HG03460 (cell line): ENCODE results near the gene HTR3A.

Source experiments
- ATAC-seq: cut with Tn5 transposase; IDR thresholded peaks from one replicate; pipeline ENCODE4 v1.9.1; 2021; ENCODE audit not compliant: unreplicated experiment

Gene HTR3A

GRCh38 chr11:114016986-114017385 is 42.1 kb downstream of the HTR3A start:
- ATAC-seq: no peak

- no peak for ATAC-seq
These were observed 42.8 kb downstream of the HTR3A start for GRCh38 chr11:114017723-114018122.

DNA sequence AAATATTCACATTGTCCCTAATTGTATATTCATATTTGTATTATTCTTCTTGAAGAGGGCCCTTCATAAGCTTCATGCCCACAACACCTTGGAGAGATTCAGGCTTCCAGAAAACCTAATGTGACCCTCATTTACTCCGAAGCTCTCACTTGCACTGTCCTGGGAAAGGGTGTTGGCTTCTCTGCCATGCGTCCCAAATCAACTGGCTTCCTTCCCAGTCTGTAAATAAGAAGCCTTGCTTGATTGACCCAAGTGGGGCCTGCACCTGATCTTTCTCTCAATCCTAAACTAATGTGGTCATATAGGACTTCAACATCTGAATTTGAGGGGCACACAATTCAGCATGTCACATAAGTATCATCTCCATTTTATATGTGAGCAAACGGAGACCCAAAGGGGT is 44.1 kb downstream of the HTR3A start:
- no peak for ATAC-seq

GRCh38 chr11:114019574-114019973 is 44.7 kb downstream of the HTR3A start:
- ATAC-seq: no peak

DNA sequence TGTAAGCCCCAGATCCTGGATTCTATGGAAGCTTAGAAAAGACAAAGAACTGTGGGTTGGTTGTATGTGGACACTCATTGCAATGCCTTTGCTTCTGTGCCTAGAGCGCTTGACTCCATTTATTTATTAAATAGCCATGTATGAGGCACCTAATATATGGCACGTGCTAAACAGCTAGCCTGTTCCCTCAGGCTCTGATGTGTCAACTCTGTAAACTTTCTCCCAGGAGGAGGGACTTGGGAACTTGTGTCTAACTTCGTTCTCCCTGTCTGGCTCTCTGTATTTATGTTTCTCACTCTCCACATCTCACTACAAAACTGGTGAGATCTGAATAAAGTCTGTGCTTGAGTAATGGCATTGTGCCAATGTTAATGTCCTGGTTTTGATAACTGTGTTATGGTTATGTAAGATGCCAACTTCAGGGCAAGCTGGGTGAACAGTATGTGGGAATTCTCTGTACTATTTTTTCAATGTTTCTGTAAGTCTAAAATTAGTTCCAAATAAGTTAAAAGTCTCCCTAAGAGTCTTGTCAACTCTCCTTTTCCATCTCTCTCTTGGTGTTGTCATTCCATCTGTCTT is 50.5 kb downstream of the HTR3A start:
- ATAC-seq: no peak

DNA sequence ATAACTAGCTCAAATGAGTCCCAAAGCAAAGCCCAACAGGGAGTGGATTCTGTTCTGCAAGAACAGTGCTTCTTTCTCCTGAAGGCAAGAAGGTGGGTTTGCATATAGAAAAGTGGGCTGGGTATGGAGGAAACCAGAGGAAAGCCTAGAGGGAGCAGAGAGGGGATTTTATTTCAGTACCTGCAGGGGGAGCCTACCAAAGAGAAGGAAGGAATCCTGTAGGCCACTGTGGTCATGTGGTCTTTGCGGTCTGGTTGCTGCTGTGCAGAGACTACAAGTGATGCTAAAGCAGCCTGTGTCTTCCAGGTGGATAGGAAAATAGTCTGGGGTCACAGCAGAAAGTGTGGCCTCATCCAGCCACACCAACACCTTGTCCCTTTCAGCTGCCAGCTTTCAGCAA is 51.4 kb downstream of the HTR3A start:
- ATAC-seq: no peak

- no peak for ATAC-seq
These were observed 52.5 kb downstream of the HTR3A start for GRCh38 chr11:114027391-114027790.

DNA sequence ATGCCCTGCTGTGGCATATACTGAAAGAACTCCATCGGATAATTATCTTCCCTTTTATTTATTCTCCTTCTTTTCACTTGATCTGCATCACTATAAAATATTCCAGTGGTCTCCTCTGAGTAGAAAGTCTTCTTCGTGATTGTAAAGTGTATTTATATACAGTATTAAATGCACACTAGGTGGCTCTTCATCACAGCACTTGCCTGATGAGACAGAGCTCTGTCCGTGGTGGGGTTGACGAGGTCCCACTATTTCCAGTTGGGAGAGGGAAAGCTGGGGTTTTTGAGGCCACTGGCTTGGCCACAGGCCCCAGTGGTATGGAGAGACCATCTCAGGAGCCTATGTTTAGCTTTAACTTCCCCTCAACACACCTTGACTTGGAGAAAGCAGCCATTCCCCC is 53.0 kb downstream of the HTR3A start:
- no peak for ATAC-seq

GRCh38 chr11:114031246-114031966 is 56.5 kb downstream of the HTR3A start:
- ATAC-seq: no peak

DNA sequence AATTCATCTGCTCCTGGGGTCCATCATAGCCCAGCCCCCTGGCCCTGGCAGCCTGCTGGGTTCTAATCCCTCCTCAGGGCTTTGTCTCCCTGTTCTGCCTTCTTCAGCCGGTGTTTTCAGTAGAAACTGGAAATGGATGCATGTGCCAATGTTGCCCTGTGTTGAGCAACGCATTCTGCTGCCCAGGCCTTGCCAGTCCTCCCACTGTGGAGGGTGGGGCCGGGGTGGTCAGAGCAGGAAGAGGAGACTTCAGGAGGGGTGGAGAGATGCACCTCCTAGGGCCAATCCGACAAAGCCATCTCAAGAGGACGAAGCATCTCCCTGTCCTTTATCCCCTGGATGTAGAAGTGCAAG is 57.0 kb downstream of the HTR3A start:
- ATAC-seq: no peak

GRCh38 chr11:114033066-114033465 is 58.2 kb downstream of the HTR3A start:
- ATAC-seq: no peak

- ATAC-seq: no peak
These were observed 58.7 kb downstream of the HTR3A start for GRCh38 chr11:114033572-114033971.

DNA sequence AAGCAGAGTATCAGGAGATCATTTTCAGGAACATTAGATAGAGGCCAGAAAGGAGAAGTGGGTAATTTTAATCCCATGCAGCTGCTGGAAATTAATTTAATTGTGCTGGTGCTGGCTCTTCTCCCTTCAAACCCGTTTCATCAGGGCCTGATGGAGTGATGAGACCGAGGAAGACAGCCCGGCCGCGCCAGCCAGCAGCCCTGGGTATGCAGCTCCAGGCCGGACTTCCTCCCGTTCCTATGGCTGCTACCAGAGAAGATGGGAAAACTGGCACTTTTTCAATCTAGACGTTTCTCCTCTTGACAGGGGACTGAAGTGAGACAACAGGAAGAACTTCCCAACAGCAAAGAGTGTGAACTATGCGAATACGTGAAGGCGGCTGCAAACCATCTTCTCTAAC is 60.0 kb downstream of the HTR3A start:
- ATAC-seq: no peak

- no peak for ATAC-seq
These were observed 61.4 kb downstream of the HTR3A start for GRCh38 chr11:114036147-114036811.

DNA sequence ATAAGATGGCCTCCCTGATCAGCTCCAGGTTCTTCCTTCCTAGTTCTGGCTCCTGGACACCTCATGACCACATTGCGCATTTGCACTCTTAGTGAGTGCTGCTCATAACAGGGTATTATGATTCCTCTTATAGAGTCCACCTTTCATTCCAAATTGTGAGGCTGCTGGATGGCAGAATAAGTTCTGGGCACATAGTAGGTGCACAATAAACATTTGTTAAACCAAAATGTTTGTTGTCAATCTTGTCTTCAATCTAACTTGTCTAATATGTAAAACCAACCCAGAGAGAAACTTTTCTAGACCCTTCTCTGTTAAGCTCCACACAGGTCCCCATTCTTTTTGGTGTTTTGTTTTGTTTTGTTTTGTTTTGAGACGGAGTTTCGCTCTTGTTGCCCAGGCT is 62.0 kb downstream of the HTR3A start:
- no peak for ATAC-seq

GRCh38 chr11:114039551-114039950 is 64.6 kb downstream of the HTR3A start:
- no peak for ATAC-seq
